Nephron (organoid): ENCODE measurements around the gene GLI1.
"Not testable (repeated sequence)": the region's sequence is repeated elsewhere in the genome, so short reads cannot be mapped to it uniquely, and the experiment has no call there.

Experiments
- H3K27ac Mint-ChIP-seq, 3 experiments: 2 replicates each; pipeline ENCODE4 v1.8.0; 2020; ENCODE audit warnings: mixed read lengths in 3 of 3, mild to moderate bottlenecking in 2 of 3, moderate library complexity in 1 of 3
- H3K27me3 Mint-ChIP-seq: 2 replicates; pipeline ENCODE4 v1.8.0; 2021; ENCODE audit warnings: low read depth, mild to moderate bottlenecking, moderate library complexity, mixed read lengths
- H3K36me3 Mint-ChIP-seq: 2 replicates; pipeline ENCODE4 v1.8.0; 2020; ENCODE audit warnings: low read depth, mixed read lengths
- H3K4me1 Mint-ChIP-seq: 2 replicates; pipeline ENCODE4 v1.8.0; 2020; ENCODE audit warnings: mixed read lengths
- H3K4me3 Mint-ChIP-seq, 3 experiments: 2 replicates each; pipeline ENCODE4 v1.8.0; 2020; ENCODE audit warnings: mild to moderate bottlenecking in 3 of 3, mixed read lengths in 3 of 3, moderate library complexity in 2 of 3
- H3K9me3 Mint-ChIP-seq: 2 replicates; pipeline ENCODE4 v1.8.0; 2020; ENCODE audit warnings: mixed read lengths
- CTCF ChIP-seq, 3 experiments: fragments of 200-600 bp; sonication (generic); IDR thresholded peaks; one replicate each; pipeline ENCODE4 v1.5.0; 2021; ENCODE audit warnings: antibody characterized with exemption in 3 of 3; ENCODE audit not compliant: unreplicated experiment in 3 of 3

Gene GLI1

GRCh38 chr12:57459750-57460467 lies at the start of gene GLI1:
Gene GLI1 (plus strand): TSS chr12:57459785. CDS start chr12:57463692, 3,907 bp downstream.
- H3K9me3 Mint-ChIP-seq, result no peaks in the 10 kb centered on the region
- H3K27me3 Mint-ChIP-seq, result peaks cover 27% of the 10 kb centered on the region
- H3K36me3 Mint-ChIP-seq, result peaks cover 5% of the 10 kb centered on the region
- H3K4me1 Mint-ChIP-seq, result peaks cover 35% of the 10 kb centered on the region
- peak within 1 kb of the TSS; percentile 94 to 95 (median 95) for H3K4me3 Mint-ChIP-seq
- TF ChIP-seq CTCF (IDR thresholded peaks at IDR 0.05; ENCODE audit: unreplicated experiment in 3 of 3), result no peak
- H3K27ac Mint-ChIP-seq, result peak within 1 kb of the TSS; percentile 84 to 97 (median 88)

GRCh38 chr12:57410534-57410933 lies 49.1 kb upstream of the GLI1 start:
- H3K36me3 Mint-ChIP-seq, result peaks cover 7% of the 10 kb centered on the region
- H3K27me3 Mint-ChIP-seq, result no peaks in the 10 kb centered on the region
- H3K27ac Mint-ChIP-seq, result no peak overlapping the region
- TF ChIP-seq CTCF (IDR thresholded peaks at IDR 0.05; ENCODE audit: unreplicated experiment in 3 of 3), result no peak
- peaks cover 8% of the 10 kb centered on the region for H3K4me1 Mint-ChIP-seq
- H3K9me3 Mint-ChIP-seq, result no peaks in the 10 kb centered on the region
- H3K4me3 Mint-ChIP-seq, result no peak overlapping the region

GRCh38 chr12:57414160-57414559 lies 45.4 kb upstream of the GLI1 start:
- peaks cover 13% of the 10 kb centered on the region for H3K4me1 Mint-ChIP-seq
- H3K27me3 Mint-ChIP-seq, H3K9me3 Mint-ChIP-seq, H3K27ac Mint-ChIP-seq, H3K4me3 Mint-ChIP-seq, H3K36me3 Mint-ChIP-seq: not testable (repeated sequence)

GRCh38 chr12:57415088-57415487 lies 44.5 kb upstream of the GLI1 start:
- peaks cover 4% of the 10 kb centered on the region for H3K36me3 Mint-ChIP-seq
- TF ChIP-seq CTCF (IDR thresholded peaks at IDR 0.05; ENCODE audit: unreplicated experiment in 3 of 3), result no peak
- peaks cover 18% of the 10 kb centered on the region for H3K4me1 Mint-ChIP-seq
- H3K27ac Mint-ChIP-seq, result peak overlapping the region in 1 of 3 experiments; percentile 1
- H3K27me3 Mint-ChIP-seq, result no peaks in the 10 kb centered on the region
- no peaks in the 10 kb centered on the region for H3K9me3 Mint-ChIP-seq
- no peak overlapping the region for H3K4me3 Mint-ChIP-seq

- Mint-ChIP-seq H3K4me1 (peaks cover 19% of the 10 kb centered on the region), H3K4me3 (no peak overlapping the region), H3K27ac (peak overlapping the region in 1 of 3 experiments; percentile 1), H3K36me3 (peaks cover 9% of the 10 kb centered on the region), H3K27me3 (no peaks in the 10 kb centered on the region), H3K9me3 (no peaks in the 10 kb centered on the region)
- TF ChIP-seq CTCF (IDR thresholded peaks at IDR 0.05; ENCODE audit: unreplicated experiment in 3 of 3), result no peak
Measured at GRCh38 chr12:57416039-57416996, 43.3 kb upstream of the GLI1 start.

- TF ChIP-seq CTCF (IDR thresholded peaks at IDR 0.05; ENCODE audit: unreplicated experiment in 3 of 3), result no peak
- H3K9me3 Mint-ChIP-seq, result no peaks in the 10 kb centered on the region
- H3K36me3 Mint-ChIP-seq, result peaks cover 22% of the 10 kb centered on the region
- peaks cover 19% of the 10 kb centered on the region for H3K4me1 Mint-ChIP-seq
- H3K4me3 Mint-ChIP-seq, result no peak overlapping the region
- no peaks in the 10 kb centered on the region for H3K27me3 Mint-ChIP-seq
- H3K27ac Mint-ChIP-seq, result no peak overlapping the region
Measured at GRCh38 chr12:57418255-57418654, 41.3 kb upstream of the GLI1 start.
